ENCODE measurements around the gene NTNG2. TPM values are rescaled to one million over a fixed set of nuclear protein-coding genes. Genes with fewer than 3 reads are reported as not detected.

Gene NTNG2
- total RNA-seq, 1 donor from 2014 or later = 0.42 TPM

DNA sequence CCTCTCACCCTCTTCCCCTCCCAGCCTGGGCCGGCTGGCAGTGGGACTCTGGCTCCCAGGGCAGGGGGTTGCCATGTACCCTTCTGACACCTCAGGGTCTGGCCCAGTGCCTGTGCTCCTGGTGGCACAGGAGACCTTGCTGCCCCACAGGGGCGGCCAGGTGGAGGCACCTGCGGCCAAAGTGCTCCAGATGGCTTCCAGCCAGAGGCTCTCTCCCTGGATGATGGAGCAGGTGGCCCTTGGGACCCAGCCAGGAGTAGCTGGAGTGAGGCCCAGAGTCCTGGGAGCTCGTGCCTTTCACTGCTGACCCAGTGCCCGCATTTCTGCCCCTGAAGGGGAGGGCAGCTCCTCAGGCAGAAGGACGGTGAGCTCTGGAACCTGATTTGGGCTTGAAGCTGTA is 87.3 kb downstream of the NTNG2 start:
- DNase-seq (ENCODE audit: low read depth) = no peak
- no peak overlapping the region for H3K4me3 ChIP-seq (ENCODE audit: low read depth, low read length)
- TF ChIP-seq, protein P1, sequence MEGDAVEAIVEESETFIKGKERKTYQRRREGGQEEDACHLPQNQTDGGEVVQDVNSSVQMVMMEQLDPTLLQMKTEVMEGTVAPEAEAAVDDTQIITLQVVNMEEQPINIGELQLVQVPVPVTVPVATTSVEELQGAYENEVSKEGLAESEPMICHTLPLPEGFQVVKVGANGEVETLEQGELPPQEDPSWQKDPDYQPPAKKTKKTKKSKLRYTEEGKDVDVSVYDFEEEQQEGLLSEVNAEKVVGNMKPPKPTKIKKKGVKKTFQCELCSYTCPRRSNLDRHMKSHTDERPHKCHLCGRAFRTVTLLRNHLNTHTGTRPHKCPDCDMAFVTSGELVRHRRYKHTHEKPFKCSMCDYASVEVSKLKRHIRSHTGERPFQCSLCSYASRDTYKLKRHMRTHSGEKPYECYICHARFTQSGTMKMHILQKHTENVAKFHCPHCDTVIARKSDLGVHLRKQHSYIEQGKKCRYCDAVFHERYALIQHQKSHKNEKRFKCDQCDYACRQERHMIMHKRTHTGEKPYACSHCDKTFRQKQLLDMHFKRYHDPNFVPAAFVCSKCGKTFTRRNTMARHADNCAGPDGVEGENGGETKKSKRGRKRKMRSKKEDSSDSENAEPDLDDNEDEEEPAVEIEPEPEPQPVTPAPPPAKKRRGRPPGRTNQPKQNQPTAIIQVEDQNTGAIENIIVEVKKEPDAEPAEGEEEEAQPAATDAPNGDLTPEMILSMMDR (IDR thresholded peaks at IDR 0.05; ENCODE audit: insufficient read depth, low read length, poor library complexity, severe bottlenecking) = no peak

DNA sequence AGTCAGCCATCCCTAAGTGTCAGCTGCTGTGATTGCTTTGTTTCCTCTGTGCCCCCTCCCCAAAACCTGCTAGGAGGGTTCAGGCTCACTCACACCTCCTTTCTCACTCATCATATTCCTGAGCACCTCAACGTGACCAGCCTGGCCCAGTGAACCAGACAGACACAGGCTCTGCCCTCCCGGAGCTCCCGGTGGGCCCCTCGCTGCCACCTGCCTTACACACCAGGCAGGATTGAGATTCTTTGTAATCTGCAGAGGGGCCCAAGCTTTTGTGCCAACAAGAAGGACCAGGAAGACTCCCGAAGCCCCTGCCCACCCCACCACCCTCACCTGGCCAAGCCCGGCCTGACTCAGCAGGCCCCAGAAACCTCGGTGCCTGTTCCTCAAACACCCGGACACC is 87.8 kb downstream of the NTNG2 start:
- DNase-seq (ENCODE audit: low read depth) = no peak

More for the DNA sequence above, 87.3 kb downstream of the NTNG2 start:
- Histone ChIP-seq H3K27me3 (ENCODE audit: control insufficient read depth, insufficient read depth, low read length) (peaks cover 14% of the 10 kb centered on the region), H3K36me3 (ENCODE audit: control insufficient read depth, insufficient read depth, low read length) (no peaks in the 10 kb centered on the region)

DNA sequence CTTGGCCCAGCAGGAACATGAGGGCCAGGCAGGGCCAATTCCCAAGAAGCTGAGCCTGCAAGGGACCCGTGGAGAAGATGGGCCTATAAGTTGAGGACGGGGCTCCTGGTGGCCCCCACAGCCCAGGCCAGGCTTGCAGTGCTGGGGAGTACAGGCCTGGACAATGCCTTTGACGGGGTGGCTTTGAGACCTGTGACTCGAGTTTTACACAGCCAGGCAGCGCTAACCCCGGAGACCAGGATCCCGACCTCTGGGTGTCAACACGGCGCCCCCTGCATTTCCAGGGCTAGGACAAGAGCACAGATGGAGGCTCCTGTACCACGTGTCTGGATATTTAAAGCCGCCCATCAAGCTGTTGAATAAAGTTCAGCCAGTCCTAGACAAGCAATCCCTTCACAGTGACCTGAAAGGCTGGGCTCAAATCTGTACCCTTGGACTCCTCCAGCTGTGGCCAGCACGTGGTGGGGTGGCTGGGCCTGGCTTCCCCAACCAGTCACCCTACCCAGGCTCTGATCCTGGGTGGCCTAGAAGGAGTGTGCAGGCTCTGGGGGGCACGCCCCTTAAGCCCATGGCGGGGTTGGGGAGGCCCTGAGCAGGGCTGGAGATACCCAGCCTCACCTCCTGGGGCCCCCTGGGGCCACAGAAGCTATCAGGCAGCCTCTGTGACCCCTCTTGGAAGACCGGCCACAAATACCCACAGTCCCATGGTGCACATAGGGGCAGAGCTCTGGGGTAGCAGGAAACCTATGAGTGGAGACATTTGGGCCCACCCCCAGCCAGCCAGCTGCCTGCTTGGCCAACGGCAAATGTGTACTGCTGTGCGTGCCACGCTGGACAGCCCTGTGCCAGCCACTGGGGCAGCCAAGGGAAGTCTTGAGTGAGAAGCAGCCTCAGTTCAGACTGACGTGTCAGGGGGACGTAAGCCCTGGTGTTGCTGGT is 88.7 kb downstream of the NTNG2 start:
- Histone ChIP-seq H3K27me3 (ENCODE audit: control insufficient read depth, insufficient read depth, low read length) (peaks cover 11% of the 10 kb centered on the region), H3K4me3 (ENCODE audit: low read depth, low read length) (no peak overlapping the region), H3K36me3 (ENCODE audit: control insufficient read depth, insufficient read depth, low read length) (no peaks in the 10 kb centered on the region)
- TF ChIP-seq, protein P1 (IDR thresholded peaks at IDR 0.05; ENCODE audit: insufficient read depth, low read length, poor library complexity, severe bottlenecking) = no peak
- no peak for DNase-seq (ENCODE audit: low read depth)

More for the DNA sequence above, 87.8 kb downstream of the NTNG2 start:
- TF ChIP-seq, protein P1 (IDR thresholded peaks at IDR 0.05; ENCODE audit: insufficient read depth, low read length, poor library complexity, severe bottlenecking) = no peak
- Histone ChIP-seq H3K4me3 (ENCODE audit: low read depth, low read length) (no peak overlapping the region), H3K27me3 (ENCODE audit: control insufficient read depth, insufficient read depth, low read length) (peaks cover 14% of the 10 kb centered on the region), H3K36me3 (ENCODE audit: control insufficient read depth, insufficient read depth, low read length) (no peaks in the 10 kb centered on the region)

DNA sequence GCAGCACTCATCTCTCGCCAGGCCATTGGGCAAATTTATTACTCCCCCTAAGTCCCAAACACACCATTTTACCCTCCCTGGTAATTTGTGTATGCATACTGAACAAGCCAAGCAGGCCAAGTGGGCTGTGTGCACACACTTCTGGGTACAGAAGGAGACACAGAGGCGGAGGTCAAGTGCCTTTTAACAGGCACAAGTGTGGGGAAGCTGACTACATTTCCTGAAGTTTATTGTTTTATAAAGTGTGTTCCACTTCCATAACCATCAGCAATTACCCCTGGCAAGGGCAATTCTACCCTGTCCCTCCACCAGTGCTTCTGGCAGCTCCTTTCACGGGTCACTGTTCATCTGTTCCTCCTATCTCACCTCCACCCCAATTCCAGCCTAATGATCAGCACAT is 99.0 kb downstream of the NTNG2 start:
- no peak for DNase-seq (ENCODE audit: low read depth)
- peaks cover 1% of the 10 kb centered on the region for H3K36me3 ChIP-seq (ENCODE audit: control insufficient read depth, insufficient read depth, low read length)
- H3K4me3 ChIP-seq (ENCODE audit: low read depth, low read length) = no peak overlapping the region
- TF ChIP-seq, protein P1 (IDR thresholded peaks at IDR 0.05; ENCODE audit: insufficient read depth, low read length, poor library complexity, severe bottlenecking) = no peak
- H3K27me3 ChIP-seq (ENCODE audit: control insufficient read depth, insufficient read depth, low read length) = no peaks in the 10 kb centered on the region

DNA sequence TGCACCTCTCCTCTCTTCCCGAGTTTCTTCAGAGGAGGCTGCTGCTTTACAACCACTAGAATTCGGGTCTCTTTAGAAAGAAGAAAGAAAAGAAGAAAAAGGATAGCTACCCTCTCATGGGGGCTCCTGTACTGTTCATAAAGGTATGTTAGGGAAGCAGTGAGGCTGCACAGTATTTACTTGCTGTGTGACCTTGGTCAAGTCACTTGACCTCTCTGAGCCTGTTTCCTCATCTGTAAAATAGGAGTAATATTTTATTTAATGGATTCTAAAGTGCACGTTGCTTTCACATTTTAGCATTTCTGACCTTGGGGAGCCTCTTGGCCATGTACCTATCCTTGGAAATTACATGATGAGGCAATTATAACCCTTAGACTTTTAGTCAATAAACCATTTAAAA is 104.2 kb downstream of the NTNG2 start:
- peaks cover 1% of the 10 kb centered on the region for H3K36me3 ChIP-seq (ENCODE audit: control insufficient read depth, insufficient read depth, low read length)

More for the DNA sequence above, 104.2 kb downstream of the NTNG2 start:
- TF ChIP-seq, protein P1 (IDR thresholded peaks at IDR 0.05; ENCODE audit: insufficient read depth, low read length, poor library complexity, severe bottlenecking) = no peak
- Histone ChIP-seq H3K4me3 (ENCODE audit: low read depth, low read length) (no peak overlapping the region), H3K27me3 (ENCODE audit: control insufficient read depth, insufficient read depth, low read length) (no peaks in the 10 kb centered on the region)
- DNase-seq (ENCODE audit: low read depth) = no peak
